Measurements from ENCODE around the gene GCLC.
"Not testable (repeated sequence)": the region's sequence is repeated elsewhere in the genome, so short reads cannot be mapped to it uniquely, and the experiment has no call there.

GCLC gene

GRCh38 chr6:53495506-53496499 lies 49.1 kb downstream of the GCLC start:
- in situ Hi-C loops (cut with MboI; ENCODE audit: low sequenced_read_pairs), result loop anchor here (10.0 kb wide), 1 partner anchor 229 kb away; no protein-coding TSS in a partner anchor

- in situ Hi-C loops (cut with MboI; ENCODE audit: low sequenced_read_pairs), result loop anchor here (10.0 kb wide), 1 partner anchor 231 kb away; no protein-coding TSS in a partner anchor
Measured at GRCh38 chr6:53494076-53494475, 50.8 kb downstream of the GCLC start.

GRCh38 chr6:53493635-53494025 lies 51.3 kb downstream of the GCLC start:
- in situ Hi-C loops (cut with MboI; ENCODE audit: low sequenced_read_pairs), result loop anchor here (10.0 kb wide), 1 partner anchor 231 kb away; no protein-coding TSS in a partner anchor

- in situ Hi-C loops (cut with MboI; ENCODE audit: low sequenced_read_pairs), result loop anchor here (10.0 kb wide), 1 partner anchor 232 kb away; no protein-coding TSS in a partner anchor
Measured at GRCh38 chr6:53492860-53493634, 51.9 kb downstream of the GCLC start.

DNA sequence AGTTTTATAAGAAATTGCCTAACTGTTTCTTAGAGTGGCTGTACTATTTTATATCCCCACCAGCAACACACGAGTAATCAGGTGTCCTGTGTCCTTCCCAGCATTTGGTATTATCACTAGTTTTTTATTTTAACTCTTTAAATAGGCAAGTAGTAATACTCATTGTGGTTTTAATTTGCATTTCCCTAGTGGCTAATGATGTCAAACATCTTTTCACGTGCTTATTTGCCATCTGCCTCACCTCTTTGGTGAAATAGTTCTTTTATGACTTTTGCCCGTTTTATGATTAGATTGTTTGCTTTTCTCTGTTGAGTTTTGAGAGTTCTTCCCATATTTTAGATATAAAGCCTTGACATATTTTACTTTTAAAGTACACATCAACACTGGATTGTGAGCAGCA lies 57.8 kb downstream of the GCLC start:
- in situ Hi-C loops (cut with MboI; ENCODE audit: low sequenced_read_pairs), result no loop called here

DNA sequence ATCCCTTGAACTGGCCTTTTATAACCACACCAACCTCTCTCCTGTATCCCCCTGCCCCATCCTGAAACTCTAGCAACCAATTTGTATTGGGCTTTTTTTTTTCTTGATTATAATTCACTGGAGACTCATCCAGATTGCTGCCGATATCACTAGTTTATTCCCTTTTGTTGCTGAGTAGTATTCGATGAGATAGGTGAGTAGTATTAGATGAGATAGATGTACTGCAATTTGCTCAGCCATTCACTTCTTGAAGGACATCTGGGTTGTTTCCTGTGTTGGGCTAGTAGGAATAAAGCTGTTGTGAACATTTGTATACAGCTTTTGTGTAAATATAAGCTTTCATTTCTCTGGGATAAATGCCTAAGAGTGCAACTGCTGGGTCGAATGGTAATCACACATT lies 58.2 kb downstream of the GCLC start:
- in situ Hi-C loops (cut with MboI; ENCODE audit: low sequenced_read_pairs), result no loop called here

GRCh38 chr6:53484476-53485280 lies 60.2 kb downstream of the GCLC start:
- in situ Hi-C loops (cut with MboI; ENCODE audit: low sequenced_read_pairs), result no loop called here

- in situ Hi-C loops (cut with MboI; ENCODE audit: low sequenced_read_pairs), result no loop called here
Measured at GRCh38 chr6:53483423-53484353, 61.2 kb downstream of the GCLC start.

- in situ Hi-C loops (cut with MboI; ENCODE audit: low sequenced_read_pairs), result no loop called here
Measured at GRCh38 chr6:53481323-53481722, 63.6 kb downstream of the GCLC start.

DNA sequence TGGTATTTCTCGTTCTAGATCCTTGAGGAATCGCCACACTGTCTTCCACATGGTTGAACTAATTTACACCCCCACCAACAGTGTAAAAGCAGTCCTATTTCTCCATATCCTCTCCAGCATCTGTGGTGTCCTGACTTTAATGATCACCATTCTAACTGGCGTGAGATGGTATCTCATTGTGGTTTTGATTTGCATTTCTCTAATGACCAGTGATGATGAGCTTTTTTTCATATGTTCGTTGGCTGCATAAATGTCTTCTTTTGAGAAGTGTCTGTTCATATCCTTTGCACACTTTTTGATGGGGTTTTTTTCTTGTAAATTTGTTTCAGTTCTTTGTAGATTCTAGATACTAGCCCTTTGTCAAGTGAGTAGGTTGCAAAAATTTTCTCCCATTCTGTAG lies 64.1 kb downstream of the GCLC start:
- in situ Hi-C loops (cut with MboI; ENCODE audit: low sequenced_read_pairs), result not testable (repeated sequence)

DNA sequence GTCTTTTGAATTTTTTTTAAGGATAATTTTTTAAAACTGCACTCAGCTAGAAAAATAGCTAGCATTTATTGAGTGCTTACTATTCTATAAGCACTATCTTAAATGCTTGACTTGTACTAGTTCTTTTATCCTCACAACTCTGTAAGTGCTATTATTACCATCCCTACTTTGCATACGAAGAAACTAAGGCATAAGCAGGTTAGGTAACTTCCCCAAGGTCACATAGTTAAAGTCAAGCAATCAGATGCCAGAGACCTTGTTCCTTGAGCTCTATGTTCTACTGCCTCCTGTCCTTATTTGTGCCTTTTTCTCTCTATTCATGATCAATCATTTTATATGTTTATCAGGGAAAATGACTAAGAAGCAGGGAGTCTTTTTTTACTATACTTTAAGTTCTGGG lies 65.0 kb downstream of the GCLC start:
- in situ Hi-C loops (cut with MboI; ENCODE audit: low sequenced_read_pairs), result no loop called here

- in situ Hi-C loops (cut with MboI; ENCODE audit: low sequenced_read_pairs), result no loop called here
Measured at GRCh38 chr6:53476964-53477363, 67.9 kb downstream of the GCLC start.

DNA sequence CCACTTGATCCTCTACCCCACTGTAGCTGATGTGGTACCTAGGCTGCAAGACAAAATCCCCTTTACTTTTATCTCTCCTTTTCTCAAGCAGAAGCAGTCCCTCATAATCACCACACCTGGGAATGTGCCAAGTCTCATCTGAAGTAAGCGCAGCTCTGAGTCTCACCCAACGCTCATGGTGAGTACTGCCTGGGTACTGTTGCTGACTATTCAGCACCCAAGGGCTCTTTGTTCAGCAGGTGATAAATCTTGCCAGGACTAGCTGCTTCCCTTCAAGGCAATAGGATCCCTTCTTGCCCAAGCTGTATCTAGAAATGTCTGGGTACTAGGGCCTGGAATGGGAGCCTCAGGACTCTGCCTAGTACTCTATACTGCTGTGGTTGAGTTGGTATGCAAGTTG lies 70.9 kb downstream of the GCLC start:
- in situ Hi-C loops (cut with MboI; ENCODE audit: low sequenced_read_pairs), result no loop called here

DNA sequence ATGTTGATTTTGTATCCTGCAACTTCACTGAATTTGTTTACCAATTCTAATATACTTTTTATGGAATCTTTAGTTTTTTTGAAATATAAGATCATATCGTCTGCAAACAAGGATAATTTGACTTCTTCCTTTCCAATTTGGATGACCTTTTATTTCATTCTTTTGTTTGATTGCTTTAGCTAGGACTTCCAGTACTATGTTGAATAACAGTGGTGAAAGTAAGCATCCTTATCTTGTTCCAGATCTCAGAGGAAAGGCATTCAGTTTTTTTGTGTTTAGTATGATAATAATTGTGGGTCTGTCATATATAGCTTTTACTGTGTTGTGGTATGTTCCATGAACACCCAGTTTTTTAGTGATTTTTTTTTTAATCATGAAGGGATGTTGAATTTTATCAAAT lies 75.7 kb downstream of the GCLC start:
- in situ Hi-C loops (cut with MboI; ENCODE audit: low sequenced_read_pairs), result no loop called here

DNA sequence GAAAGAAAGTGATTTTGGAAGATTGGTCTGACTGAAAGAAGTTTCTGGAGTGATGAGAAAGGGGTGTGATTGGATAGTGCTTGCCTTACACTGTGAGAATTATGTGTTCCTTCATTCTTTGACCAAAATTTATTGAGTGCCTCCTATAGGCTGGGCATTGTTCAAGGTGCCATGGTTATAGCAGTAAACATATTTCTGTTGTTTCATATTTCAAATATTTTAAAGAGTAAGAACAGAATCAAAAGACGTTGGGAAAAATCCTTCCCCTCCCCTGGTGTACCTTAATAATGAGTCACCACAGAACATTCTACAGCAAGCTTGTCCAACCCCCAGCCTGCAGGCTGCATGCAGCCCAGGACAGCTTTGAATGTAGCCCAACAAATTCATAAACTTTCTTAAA lies 78.6 kb downstream of the GCLC start:
- in situ Hi-C loops (cut with MboI; ENCODE audit: low sequenced_read_pairs), result no loop called here

GRCh38 chr6:53465732-53466131 lies 79.2 kb downstream of the GCLC start:
- in situ Hi-C loops (cut with MboI; ENCODE audit: low sequenced_read_pairs), result no loop called here

DNA sequence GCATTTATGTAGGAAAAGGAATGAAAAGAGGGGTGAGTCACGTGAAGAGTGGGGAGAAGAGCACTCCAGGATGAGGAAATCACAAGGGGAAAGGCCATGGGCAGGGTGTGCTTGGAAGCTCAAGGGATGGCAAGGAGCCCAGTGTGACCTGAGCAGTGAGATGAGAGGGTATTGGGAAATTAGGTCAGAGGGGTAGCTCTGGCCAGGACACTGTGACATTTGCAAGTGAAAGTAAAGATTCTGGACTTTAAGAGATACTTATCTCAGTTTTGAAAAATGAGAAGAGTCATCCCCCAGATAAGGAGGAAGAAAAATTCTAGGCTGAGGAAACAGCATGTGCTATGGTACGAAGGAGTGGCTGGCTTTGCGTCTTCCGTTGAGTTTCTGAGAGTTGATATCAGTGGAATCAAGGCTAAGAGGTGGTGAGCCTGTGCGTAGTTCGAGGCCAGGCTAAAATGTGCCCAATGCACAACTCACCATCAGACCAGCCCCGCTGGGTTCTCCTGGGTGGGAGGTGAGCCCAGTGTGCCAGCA lies 79.9 kb downstream of the GCLC start:
- in situ Hi-C loops (cut with MboI; ENCODE audit: low sequenced_read_pairs), result no loop called here

- in situ Hi-C loops (cut with MboI; ENCODE audit: low sequenced_read_pairs), result no loop called here
Measured at GRCh38 chr6:53464483-53464882, 80.4 kb downstream of the GCLC start.

- in situ Hi-C loops (cut with MboI; ENCODE audit: low sequenced_read_pairs), result no loop called here
Measured at GRCh38 chr6:53461696-53462095, 83.2 kb downstream of the GCLC start.
